ENCODE data around the gene SESTD1.
"Not testable (repeated sequence)": the region's sequence is repeated elsewhere in the genome, so short reads cannot be mapped to it uniquely, and the experiment has no call there.

SESTD1 gene

DNA sequence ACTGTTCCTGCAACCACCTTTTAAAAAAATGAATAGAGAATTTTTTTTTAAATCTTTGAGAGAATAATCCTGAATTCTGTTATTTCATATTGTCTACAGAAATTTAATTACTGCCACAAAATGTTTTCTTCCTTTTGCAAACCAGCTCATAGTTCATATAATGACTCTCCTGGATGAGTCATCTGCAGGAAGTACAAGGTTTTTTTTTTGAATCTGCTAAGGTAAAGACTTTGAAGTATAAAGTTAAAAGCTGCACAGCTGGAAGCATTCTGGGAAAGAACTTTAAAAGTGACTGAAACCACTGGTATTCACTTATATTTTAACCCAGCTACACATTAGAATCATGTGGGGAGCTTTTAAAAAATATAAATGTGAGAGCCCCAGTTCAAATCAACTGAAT, 25.4 kb downstream of the SESTD1 start:
- DNase-seq (ENCODE audit: low read depth): no peak

GRCh38 chr2:179238027-179238426, 26.6 kb downstream of the SESTD1 start:
- no peak for DNase-seq (ENCODE audit: low read depth)

- no peak for DNase-seq (ENCODE audit: low read depth)
These were observed 27.3 kb downstream of the SESTD1 start for GRCh38 chr2:179237209-179237946.

GRCh38 chr2:179235463-179236108, 29.0 kb downstream of the SESTD1 start:
- DNase-seq (ENCODE audit: low read depth): no peak

DNA sequence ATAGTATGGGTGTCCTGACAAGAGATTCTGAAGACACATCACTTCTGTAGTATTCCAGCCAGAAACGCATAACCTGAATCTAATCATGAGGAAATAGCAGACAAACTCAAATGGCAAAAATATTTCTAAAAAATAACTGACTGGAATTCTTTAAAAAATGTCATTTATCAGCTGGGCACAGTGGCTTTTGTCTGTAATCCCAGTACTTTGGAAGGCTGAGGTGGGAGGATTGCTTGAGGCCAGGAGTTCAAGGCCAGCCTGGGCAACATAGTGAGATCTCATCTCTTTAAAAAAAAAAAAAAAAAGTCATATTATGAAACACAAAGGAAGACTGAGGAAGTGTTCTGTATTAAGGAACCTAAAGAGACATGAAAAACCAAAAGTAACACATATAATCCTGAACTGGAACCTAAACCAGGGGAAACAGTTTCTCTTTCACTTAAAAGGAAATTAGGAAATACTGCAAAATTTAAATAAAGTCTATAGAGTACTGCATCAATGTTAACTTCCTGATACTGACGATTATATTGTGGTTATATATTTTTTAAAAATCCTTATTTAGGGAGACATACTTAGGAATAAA, 29.9 kb downstream of the SESTD1 start:
- no peak for DNase-seq (ENCODE audit: low read depth)

GRCh38 chr2:179233626-179234430, 30.8 kb downstream of the SESTD1 start:
- no peak for DNase-seq (ENCODE audit: low read depth)

GRCh38 chr2:179233083-179233490, 31.5 kb downstream of the SESTD1 start:
- no peak for DNase-seq (ENCODE audit: low read depth)

GRCh38 chr2:179226961-179227259, 37.7 kb downstream of the SESTD1 start:
- no peak for DNase-seq (ENCODE audit: low read depth)

GRCh38 chr2:179226203-179226960, 38.2 kb downstream of the SESTD1 start:
- no peak for DNase-seq (ENCODE audit: low read depth)

- DNase-seq (ENCODE audit: low read depth): no peak
These were observed 40.3 kb downstream of the SESTD1 start for GRCh38 chr2:179224361-179224760.

DNA sequence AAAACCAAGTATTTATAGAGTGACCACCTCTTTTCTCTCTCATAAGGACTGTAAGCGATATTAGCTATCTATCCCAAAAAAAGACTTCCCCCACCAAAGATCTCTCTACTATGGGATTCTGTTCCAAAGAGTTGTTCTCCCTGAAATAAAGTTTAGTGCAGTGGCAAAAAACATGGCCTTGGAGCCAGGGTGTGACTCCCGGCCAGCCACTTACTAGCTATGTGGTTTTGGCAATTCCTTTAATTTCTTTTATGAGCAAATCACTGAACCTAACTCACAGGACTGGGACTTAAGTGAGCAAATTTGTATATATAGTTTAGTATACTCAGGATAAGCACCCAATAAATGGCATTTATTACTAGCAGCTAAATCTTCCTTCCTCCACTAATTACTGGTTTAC, 42.6 kb downstream of the SESTD1 start:
- DNase-seq (ENCODE audit: low read depth): no peak

- peak; percentile 23 for DNase-seq (ENCODE audit: low read depth)
These were observed 45.6 kb downstream of the SESTD1 start for GRCh38 chr2:179218848-179219594.

GRCh38 chr2:179214671-179215070, 50.0 kb downstream of the SESTD1 start:
- not testable (repeated sequence) for DNase-seq (ENCODE audit: low read depth)

DNA sequence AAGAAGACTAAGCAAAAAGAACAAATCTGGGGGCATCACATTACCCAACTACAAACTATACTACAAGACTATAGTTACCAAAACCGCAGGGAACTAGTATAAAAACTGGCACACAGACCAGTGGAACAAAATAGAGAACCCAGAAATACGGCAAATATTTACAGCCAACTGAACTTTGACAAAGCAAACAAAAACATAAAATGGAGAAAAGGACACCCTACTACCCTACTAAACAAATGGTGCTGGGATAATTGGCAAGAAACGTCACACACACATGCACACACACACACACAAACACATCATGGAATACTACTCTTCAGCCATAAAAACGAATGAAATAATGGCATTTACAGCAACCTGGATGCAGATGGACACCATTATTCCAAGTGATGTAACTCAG, 53.3 kb downstream of the SESTD1 start:
- DNase-seq (ENCODE audit: low read depth): no peak

GRCh38 chr2:179208277-179208676, 56.4 kb downstream of the SESTD1 start:
- not testable (repeated sequence) for DNase-seq (ENCODE audit: low read depth)

DNA sequence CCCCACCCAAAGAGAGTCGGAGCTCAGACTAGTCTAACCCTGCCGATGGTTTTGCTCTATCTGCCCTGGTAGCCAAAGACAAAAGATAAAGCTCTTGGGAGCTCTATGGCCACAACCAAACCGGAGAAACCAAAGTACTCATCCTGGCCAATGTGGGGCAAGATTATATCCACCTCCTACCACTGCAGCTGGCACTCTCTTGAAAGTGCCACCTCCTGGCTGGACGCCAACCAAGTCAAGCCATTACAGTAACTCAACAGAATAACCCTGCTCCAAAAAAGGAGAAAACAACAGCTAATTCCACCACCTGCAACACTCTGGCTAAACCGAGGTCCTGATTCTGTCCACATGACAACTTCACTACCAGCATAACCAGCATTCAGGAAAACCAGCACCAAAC, 57.6 kb downstream of the SESTD1 start:
- DNase-seq (ENCODE audit: low read depth): no peak

DNA sequence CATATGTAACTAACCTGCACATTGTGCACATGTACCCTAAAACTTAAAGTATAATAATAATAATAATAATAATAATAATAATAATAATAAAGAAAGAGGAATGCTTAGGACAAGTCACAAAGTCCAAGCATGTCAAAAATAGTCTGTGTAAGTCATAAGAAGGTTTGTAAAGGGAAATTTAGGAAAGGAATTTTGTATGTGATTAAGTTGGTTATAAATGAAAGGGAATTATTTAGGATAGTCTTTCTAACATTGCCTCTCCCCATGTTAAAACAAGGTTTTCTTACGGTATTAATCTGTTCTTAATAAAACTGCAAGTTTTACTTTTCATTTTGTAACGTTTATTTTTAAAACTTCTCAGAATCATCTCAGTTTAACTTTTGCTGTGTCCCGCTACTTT, 62.8 kb downstream of the SESTD1 start:
- no peak for DNase-seq (ENCODE audit: low read depth)

- DNase-seq (ENCODE audit: low read depth): not testable (repeated sequence)
These were observed 68.6 kb downstream of the SESTD1 start for GRCh38 chr2:179195926-179196590.

DNA sequence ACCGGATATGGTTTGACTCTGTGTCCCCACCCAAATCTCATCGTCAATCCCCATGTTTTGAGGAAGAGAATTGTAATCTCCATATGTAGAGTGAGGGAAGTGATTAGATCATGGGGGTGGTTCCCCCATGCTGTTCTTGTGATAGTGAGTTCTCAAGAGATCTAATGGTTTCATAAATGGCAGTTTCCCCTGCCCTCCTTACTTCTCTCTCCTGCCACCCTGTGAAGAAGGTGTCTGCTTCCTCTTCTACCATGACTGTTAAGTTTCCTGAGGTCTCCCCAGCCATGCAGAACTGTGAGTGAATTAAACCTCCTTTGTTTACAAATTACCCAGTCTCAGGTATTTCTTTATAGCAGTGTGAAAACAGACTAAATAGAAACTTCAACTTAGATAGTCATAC, 69.5 kb downstream of the SESTD1 start:
- DNase-seq (ENCODE audit: low read depth): no peak

DNA sequence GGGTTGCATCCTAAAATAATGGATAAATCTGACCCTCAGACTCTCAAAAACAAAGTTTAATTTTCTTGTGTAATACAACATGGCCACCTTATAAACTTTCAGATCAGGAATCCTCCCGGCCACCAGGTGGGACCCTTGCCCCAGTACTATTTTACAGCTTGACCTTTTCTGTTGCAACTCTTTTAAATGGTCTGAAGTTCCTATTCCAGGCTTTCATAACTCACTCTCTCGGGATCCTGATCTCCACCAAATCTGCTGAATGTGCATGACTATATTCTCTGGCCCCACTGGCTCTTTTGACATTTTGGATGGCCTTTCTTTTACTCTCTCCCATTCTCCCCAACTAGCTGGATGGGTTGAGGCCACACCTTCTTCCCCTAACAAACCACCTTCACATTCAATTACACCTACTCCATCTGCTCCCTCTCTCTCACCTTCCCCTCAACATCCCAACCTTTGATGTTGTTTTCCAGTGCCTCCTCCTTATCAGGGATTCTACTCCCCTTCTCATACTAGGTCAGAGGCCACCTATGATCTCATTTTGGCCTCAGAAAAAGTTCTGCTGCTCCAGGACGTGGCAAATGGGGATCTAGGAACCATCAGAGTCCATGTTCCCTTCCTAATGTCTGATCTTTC, 70.8 kb downstream of the SESTD1 start:
- DNase-seq (ENCODE audit: low read depth): no peak

Data from activated T-cell treated with anti-CD3 and anti-CD28 coated beads for 48 hours (primary cell).